ENCODE measurements around the gene JAKMIP1. TPM values are rescaled to one million over a fixed set of nuclear protein-coding genes. Genes with fewer than 3 reads are reported as not detected.

JAKMIP1 gene
- total RNA-seq, 1 donor, result not detected

DNA sequence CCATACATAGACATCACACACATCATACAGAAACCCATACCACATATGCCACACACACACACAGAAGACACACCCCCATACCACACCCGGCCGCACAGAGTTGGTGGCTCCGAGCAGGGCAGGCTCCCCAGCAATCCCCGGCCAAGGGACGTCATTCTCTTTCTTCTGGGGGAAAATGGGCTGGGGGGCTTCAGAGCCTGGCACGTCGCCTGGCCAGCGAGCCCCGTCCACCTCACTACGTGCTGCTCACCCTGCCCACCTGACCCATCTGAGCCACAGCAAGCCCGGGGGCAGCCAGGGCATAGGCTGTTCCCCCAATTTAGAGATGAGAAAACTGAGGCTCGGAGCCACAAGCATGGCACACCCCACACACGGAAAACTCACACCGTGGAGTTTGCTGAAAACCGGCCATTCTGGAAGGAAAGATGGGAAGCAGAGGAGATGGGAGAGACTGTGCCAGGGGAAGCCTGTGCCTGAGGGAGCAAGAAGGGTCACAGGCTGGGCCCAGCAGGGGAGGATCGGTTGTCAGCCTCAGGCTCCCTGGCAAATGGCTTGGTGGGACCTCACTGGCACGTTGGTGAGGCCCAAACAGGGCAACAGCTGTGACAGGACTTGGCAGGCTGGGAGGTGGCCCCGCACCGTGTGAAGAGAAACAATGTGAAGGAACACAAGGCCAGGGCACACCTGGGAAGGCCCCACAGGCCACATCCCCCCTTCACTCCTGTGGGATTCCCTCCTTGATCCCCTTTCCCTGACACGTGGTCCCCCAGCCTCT, 73.2 kb downstream of the JAKMIP1 start:
- Histone ChIP-seq H3K27ac (ENCODE audit: low read depth, low read length) (no peak overlapping the region), H3K27me3 (ENCODE audit: insufficient read depth, low read length) (no peaks in the 10 kb centered on the region), H3K4me1 (ENCODE audit: insufficient read depth, low read length) (no peaks in the 10 kb centered on the region), H3K36me3 (ENCODE audit: insufficient read depth, low read length) (no peaks in the 10 kb centered on the region), H3K4me2 (ENCODE audit: insufficient read depth, low read length) (no peak overlapping the region), H3K9me3 (ENCODE audit: low read depth, low read length) (no peaks in the 10 kb centered on the region), H2AFZ (ENCODE audit: low read length) (no peak overlapping the region), H4K20me1 (ENCODE audit: insufficient read depth, low read length) (no peaks in the 10 kb centered on the region), H3K79me2 (ENCODE audit: insufficient read depth, low read length) (no peaks in the 10 kb centered on the region), H3K4me3 (ENCODE audit: insufficient read depth, low read length) (no peak overlapping the region)
- no peak for TF ChIP-seq CTCF (IDR thresholded peaks at IDR 0.05; ENCODE audit: extremely low read depth, low read depth, low read length)
- DNase-seq (ENCODE audit: insufficient read length, low spot score, missing footprints), result no peak

- DNase-seq (ENCODE audit: insufficient read length, low spot score, missing footprints), result no peak
- Histone ChIP-seq H3K4me1 (ENCODE audit: insufficient read depth, low read length) (no peaks in the 10 kb centered on the region), H3K27ac (ENCODE audit: low read depth, low read length) (no peak overlapping the region), H4K20me1 (ENCODE audit: insufficient read depth, low read length) (no peaks in the 10 kb centered on the region), H3K4me3 (ENCODE audit: insufficient read depth, low read length) (no peak overlapping the region), H3K36me3 (ENCODE audit: insufficient read depth, low read length) (no peaks in the 10 kb centered on the region), H3K9me3 (ENCODE audit: low read depth, low read length) (no peaks in the 10 kb centered on the region), H3K79me2 (ENCODE audit: insufficient read depth, low read length) (no peaks in the 10 kb centered on the region), H3K4me2 (ENCODE audit: insufficient read depth, low read length) (no peak overlapping the region), H3K27me3 (ENCODE audit: insufficient read depth, low read length) (no peaks in the 10 kb centered on the region), H2AFZ (ENCODE audit: low read length) (no peak overlapping the region)
- no peak for TF ChIP-seq CTCF (IDR thresholded peaks at IDR 0.05; ENCODE audit: extremely low read depth, low read depth, low read length)
Measured at GRCh38 chr4:6125103-6125651, 75.2 kb downstream of the JAKMIP1 start.

DNA sequence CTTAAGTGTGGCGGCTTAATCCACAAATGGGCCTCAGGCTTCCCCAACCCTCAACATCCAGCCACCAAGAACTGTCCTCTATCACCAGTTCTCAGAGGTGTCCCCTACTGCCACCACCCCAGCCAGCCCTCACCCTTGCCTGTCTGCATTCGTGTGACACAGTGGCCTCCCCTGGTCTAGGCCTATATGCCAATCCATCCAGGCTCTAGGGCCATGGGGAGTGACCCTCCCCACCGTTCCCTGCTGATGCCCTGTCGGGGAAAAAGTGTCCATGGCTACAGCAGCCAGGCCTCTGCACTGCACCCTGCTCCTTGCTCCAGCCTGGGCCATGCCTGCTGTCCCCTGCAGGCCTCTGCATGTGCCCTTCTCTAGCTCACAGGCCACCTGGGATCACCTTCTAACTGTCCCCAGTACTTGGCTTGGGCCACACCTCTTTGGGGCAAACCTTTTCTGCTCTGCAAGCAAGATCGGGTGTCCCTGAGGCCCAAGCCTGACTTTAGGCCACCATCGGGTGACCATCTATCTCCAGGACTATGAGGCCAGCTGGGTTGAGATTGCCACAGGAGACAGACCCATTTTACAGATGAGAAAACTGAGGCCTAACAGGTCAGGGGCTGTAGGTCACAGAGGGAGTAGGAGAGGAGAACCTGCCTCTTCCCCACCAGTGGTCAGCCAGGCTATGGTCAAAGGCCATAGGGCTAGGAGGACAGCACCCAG, 75.8 kb downstream of the JAKMIP1 start:
- Histone ChIP-seq H4K20me1 (ENCODE audit: insufficient read depth, low read length) (no peaks in the 10 kb centered on the region), H2AFZ (ENCODE audit: low read length) (no peak overlapping the region), H3K4me2 (ENCODE audit: insufficient read depth, low read length) (no peak overlapping the region), H3K4me3 (ENCODE audit: insufficient read depth, low read length) (no peak overlapping the region), H3K9me3 (ENCODE audit: low read depth, low read length) (no peaks in the 10 kb centered on the region), H3K27me3 (ENCODE audit: insufficient read depth, low read length) (no peaks in the 10 kb centered on the region), H3K4me1 (ENCODE audit: insufficient read depth, low read length) (no peaks in the 10 kb centered on the region), H3K36me3 (ENCODE audit: insufficient read depth, low read length) (no peaks in the 10 kb centered on the region), H3K27ac (ENCODE audit: low read depth, low read length) (no peak overlapping the region), H3K79me2 (ENCODE audit: insufficient read depth, low read length) (no peaks in the 10 kb centered on the region)
- no peak for TF ChIP-seq CTCF (IDR thresholded peaks at IDR 0.05; ENCODE audit: extremely low read depth, low read depth, low read length)
- no peak for DNase-seq (ENCODE audit: insufficient read length, low spot score, missing footprints)

DNA sequence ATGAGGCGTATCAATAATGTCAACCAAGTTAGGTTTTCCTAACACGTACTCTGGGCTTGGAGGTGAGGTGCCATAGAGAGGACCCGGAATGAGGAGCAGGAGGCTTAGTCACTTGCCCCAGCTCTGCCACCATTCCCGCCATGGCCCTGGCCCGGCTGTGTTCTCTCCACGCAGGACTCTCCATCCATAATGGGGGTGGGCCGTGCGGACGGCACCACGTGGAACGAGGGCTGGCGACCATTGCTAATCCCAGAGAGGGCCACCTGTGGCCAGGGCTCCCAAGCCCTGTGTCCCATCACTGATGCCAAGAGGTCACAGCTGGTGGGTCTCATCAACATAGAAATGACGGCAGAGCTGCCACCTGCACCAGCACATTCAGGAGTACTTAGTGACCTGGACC, 76.4 kb downstream of the JAKMIP1 start:
- TF ChIP-seq CTCF (IDR thresholded peaks at IDR 0.05; ENCODE audit: extremely low read depth, low read depth, low read length), result no peak
- no peak overlapping the region for H3K27ac ChIP-seq (ENCODE audit: low read depth, low read length)
- H3K79me2 ChIP-seq (ENCODE audit: insufficient read depth, low read length), result no peaks in the 10 kb centered on the region
- H3K9me3 ChIP-seq (ENCODE audit: low read depth, low read length), result no peaks in the 10 kb centered on the region
- no peak for DNase-seq (ENCODE audit: insufficient read length, low spot score, missing footprints)
- H3K4me1 ChIP-seq (ENCODE audit: insufficient read depth, low read length), result no peaks in the 10 kb centered on the region
- no peaks in the 10 kb centered on the region for H4K20me1 ChIP-seq (ENCODE audit: insufficient read depth, low read length)
- no peak overlapping the region for H3K4me3 ChIP-seq (ENCODE audit: insufficient read depth, low read length)
- no peaks in the 10 kb centered on the region for H3K36me3 ChIP-seq (ENCODE audit: insufficient read depth, low read length)
- H3K4me2 ChIP-seq (ENCODE audit: insufficient read depth, low read length), result no peak overlapping the region
- H2AFZ ChIP-seq (ENCODE audit: low read length), result no peak overlapping the region
- H3K27me3 ChIP-seq (ENCODE audit: insufficient read depth, low read length), result no peaks in the 10 kb centered on the region
